Tibial artery (tissue), 4 donors: Measurements from ENCODE around the gene LAMA2.
A peak's percentile ranks its signal among the peaks of the same experiment; 100 is the strongest.

Experiments
- DNase-seq, 2 donors: peaks; one replicate each; pipeline ENCODE4 v3.0.0-alpha.2; 2019
- H3K27ac ChIP-seq, 2 donors: fragments of 200-600 bp; sonication (generic) in 1 of 2; 1 replicate in 1 of 2; 2 replicates in 1 of 2; pipeline ENCODE4 v1.5.1; 2018 to 2019; ENCODE audit warnings: mild to moderate bottlenecking in 1 of 2
- H3K27me3 ChIP-seq, 2 donors: fragments of 200-600 bp; sonication (generic) in 1 of 2; one replicate each; pipeline versions ENCODE4 v1.5.1 to v1.6.0; 2016 to 2019
- H3K36me3 ChIP-seq, 3 donors: fragments of 200-600 bp; sonication (generic) in 2 of 3; one replicate each; pipeline ENCODE4 v1.5.1; 2016 to 2019; ENCODE audit warnings: mild to moderate bottlenecking in 2 of 3
- H3K4me1 ChIP-seq, 4 donors: fragments of 200-600 bp; sonication (generic) in 2 of 4; 1 replicate in 3 of 4; 2 replicates in 1 of 4; pipeline ENCODE4 v1.5.1; 2016 to 2019
- H3K4me3 ChIP-seq, 2 donors: fragments of 200-600 bp; sonication (generic) in 1 of 2; 1 replicate in 1 of 2; 2 replicates in 1 of 2; pipeline ENCODE4 v1.5.1; 2018 to 2019; ENCODE audit warnings: mild to moderate bottlenecking in 2 of 2
- H3K9me3 ChIP-seq, 3 donors: fragments of 200-600 bp; sonication (generic) in 1 of 3; one replicate each; pipeline ENCODE4 v1.5.1; 2016 to 2019
- CTCF ChIP-seq, 2 experiments: fragments of 200-600 bp in 1 of 2; fragments of 450-650 bp in 1 of 2; IDR thresholded peaks; one replicate each; pipeline ENCODE4 v1.5.1; 2017 to 2019; ENCODE audit warnings: antibody characterized with exemption in 2 of 2, mild to moderate bottlenecking in 1 of 2, moderate library complexity in 1 of 2
- intact Hi-C: fragments of 100-400 bp; cut with DNase I; formaldehyde crosslinking; loops from one replicate; pipeline ENCODE4 v1.15.0; 2023; ENCODE audit warnings: low total_unique reads

Gene LAMA2

GRCh38 chr6:129104131-129104530 lies 221.2 kb downstream of the LAMA2 start:
- intact Hi-C loops = no loop called here

GRCh38 chr6:129104560-129104959 lies 221.6 kb downstream of the LAMA2 start:
- intact Hi-C loops = no loop called here
- peak overlapping the region in 1 of 2 donors; percentile 24 for H3K27ac ChIP-seq
- H3K4me1 ChIP-seq = no peaks in the 10 kb centered on the region
- H3K9me3 ChIP-seq = no peaks in the 10 kb centered on the region
- no peak for DNase-seq
- no peaks in the 10 kb centered on the region for H3K36me3 ChIP-seq
- no peak overlapping the region for H3K4me3 ChIP-seq
- no peaks in the 10 kb centered on the region for H3K27me3 ChIP-seq
- TF ChIP-seq CTCF (IDR thresholded peaks at IDR 0.05) = no peak

More at GRCh38 chr6:129104131-129104530, 221.2 kb downstream of the LAMA2 start:
- H3K36me3 ChIP-seq = no peaks in the 10 kb centered on the region
- no peak overlapping the region for H3K4me3 ChIP-seq
- no peaks in the 10 kb centered on the region for H3K27me3 ChIP-seq
- H3K4me1 ChIP-seq = no peaks in the 10 kb centered on the region
- TF ChIP-seq CTCF (IDR thresholded peaks at IDR 0.05) = no peak
- peak in 1 of 2 donors; percentile 36 for DNase-seq
- no peak overlapping the region for H3K27ac ChIP-seq
- no peaks in the 10 kb centered on the region for H3K9me3 ChIP-seq

GRCh38 chr6:129105035-129105434 lies 222.1 kb downstream of the LAMA2 start:
- TF ChIP-seq CTCF (IDR thresholded peaks at IDR 0.05) = no peak
- Histone ChIP-seq H3K9me3 (no peaks in the 10 kb centered on the region), H3K27ac (peak overlapping the region in 1 of 2 donors; percentile 24), H3K27me3 (no peaks in the 10 kb centered on the region), H3K4me3 (no peak overlapping the region), H3K36me3 (no peaks in the 10 kb centered on the region), H3K4me1 (no peaks in the 10 kb centered on the region)
- intact Hi-C loops = no loop called here
- no peak for DNase-seq

GRCh38 chr6:129105793-129106192 lies 222.9 kb downstream of the LAMA2 start:
- no peak for DNase-seq
- Histone ChIP-seq H3K4me3 (no peak overlapping the region), H3K36me3 (no peaks in the 10 kb centered on the region), H3K27me3 (no peaks in the 10 kb centered on the region), H3K9me3 (no peaks in the 10 kb centered on the region), H3K4me1 (no peaks in the 10 kb centered on the region), H3K27ac (peak overlapping the region in 1 of 2 donors; percentile 24)
- intact Hi-C loops = no loop called here
- TF ChIP-seq CTCF (IDR thresholded peaks at IDR 0.05) = no peak

- intact Hi-C loops = no loop called here
- no peak overlapping the region for H3K27ac ChIP-seq
- H3K4me1 ChIP-seq = no peaks in the 10 kb centered on the region
Measured at GRCh38 chr6:129108337-129108736, 225.4 kb downstream of the LAMA2 start.

More at GRCh38 chr6:129108337-129108736, 225.4 kb downstream of the LAMA2 start:
- no peak overlapping the region for H3K4me3 ChIP-seq
- H3K27me3 ChIP-seq = no peaks in the 10 kb centered on the region
- H3K9me3 ChIP-seq = no peaks in the 10 kb centered on the region
- H3K36me3 ChIP-seq = no peaks in the 10 kb centered on the region
- no peak for TF ChIP-seq CTCF (IDR thresholded peaks at IDR 0.05)
- DNase-seq = no peak
